Measurements from ENCODE around the gene BIRC6.

Gene BIRC6

GRCh38 chr2:32478889-32479620 is 122.2 kb downstream of the BIRC6 start:
- no peaks in the 10 kb centered on the region for H3K27me3 ChIP-seq (ENCODE audit: control insufficient read depth in 1 of 2, insufficient read depth in 2 of 2, low read length in 2 of 2)

GRCh38 chr2:32479993-32480392 is 123.2 kb downstream of the BIRC6 start:
- Histone ChIP-seq H3K4me3 (ENCODE audit: low read length in 2 of 2) (no peak overlapping the region), H3K36me3 (ENCODE audit: control insufficient read depth in 2 of 2, insufficient read depth in 2 of 2, low read length in 2 of 2) (peaks cover 13 to 22% of the 10 kb centered on the region in 2 donors), H3K9me3 (ENCODE audit: control insufficient read depth in 2 of 2, low read length in 2 of 2) (no peaks in the 10 kb centered on the region), H3K27ac (ENCODE audit: low read length) (no peak overlapping the region), H3K9ac (ENCODE audit: low read length in 2 of 2) (no peak overlapping the region), H3K4me1 (ENCODE audit: control insufficient read depth, insufficient read depth, low read length) (no peaks in the 10 kb centered on the region), H3K27me3 (ENCODE audit: control insufficient read depth in 1 of 2, insufficient read depth in 2 of 2, low read length in 2 of 2) (no peaks in the 10 kb centered on the region)

More at GRCh38 chr2:32478889-32479620, 122.2 kb downstream of the BIRC6 start:
- no peaks in the 10 kb centered on the region for H3K9me3 ChIP-seq (ENCODE audit: control insufficient read depth in 2 of 2, low read length in 2 of 2)
- H3K9ac ChIP-seq (ENCODE audit: low read length in 2 of 2) = no peak overlapping the region
- no peak overlapping the region for H3K4me3 ChIP-seq (ENCODE audit: low read length in 2 of 2)
- H3K36me3 ChIP-seq (ENCODE audit: control insufficient read depth in 2 of 2, insufficient read depth in 2 of 2, low read length in 2 of 2) = peaks cover 13 to 22% of the 10 kb centered on the region in 2 donors
- no peaks in the 10 kb centered on the region for H3K4me1 ChIP-seq (ENCODE audit: control insufficient read depth, insufficient read depth, low read length)
- H3K27ac ChIP-seq (ENCODE audit: low read length) = no peak overlapping the region

- H3K36me3 ChIP-seq (ENCODE audit: control insufficient read depth in 2 of 2, insufficient read depth in 2 of 2, low read length in 2 of 2) = peaks cover 18 to 34% of the 10 kb centered on the region in 2 donors
- H3K9ac ChIP-seq (ENCODE audit: low read length in 2 of 2) = no peak overlapping the region
- no peaks in the 10 kb centered on the region for H3K4me1 ChIP-seq (ENCODE audit: control insufficient read depth, insufficient read depth, low read length)
- no peaks in the 10 kb centered on the region for H3K27me3 ChIP-seq (ENCODE audit: control insufficient read depth in 1 of 2, insufficient read depth in 2 of 2, low read length in 2 of 2)
- no peak overlapping the region for H3K27ac ChIP-seq (ENCODE audit: low read length)
- no peaks in the 10 kb centered on the region for H3K9me3 ChIP-seq (ENCODE audit: control insufficient read depth in 2 of 2, low read length in 2 of 2)
- H3K4me3 ChIP-seq (ENCODE audit: low read length in 2 of 2) = no peak overlapping the region
These were observed 125.6 kb downstream of the BIRC6 start for GRCh38 chr2:32482471-32482870.

- H3K4me3 ChIP-seq (ENCODE audit: low read length in 2 of 2) = no peak overlapping the region
- H3K4me1 ChIP-seq (ENCODE audit: control insufficient read depth, insufficient read depth, low read length) = no peaks in the 10 kb centered on the region
- H3K9me3 ChIP-seq (ENCODE audit: control insufficient read depth in 2 of 2, low read length in 2 of 2) = no peaks in the 10 kb centered on the region
- H3K36me3 ChIP-seq (ENCODE audit: control insufficient read depth in 2 of 2, insufficient read depth in 2 of 2, low read length in 2 of 2) = peaks cover 15 to 23% of the 10 kb centered on the region in 2 donors
- no peaks in the 10 kb centered on the region for H3K27me3 ChIP-seq (ENCODE audit: control insufficient read depth in 1 of 2, insufficient read depth in 2 of 2, low read length in 2 of 2)
- H3K9ac ChIP-seq (ENCODE audit: low read length in 2 of 2) = no peak overlapping the region
- no peak overlapping the region for H3K27ac ChIP-seq (ENCODE audit: low read length)
These were observed 128.1 kb downstream of the BIRC6 start for GRCh38 chr2:32484937-32485336.

- Histone ChIP-seq H3K27me3 (ENCODE audit: control insufficient read depth in 1 of 2, insufficient read depth in 2 of 2, low read length in 2 of 2) (no peaks in the 10 kb centered on the region), H3K9ac (ENCODE audit: low read length in 2 of 2) (no peak overlapping the region), H3K4me3 (ENCODE audit: low read length in 2 of 2) (no peak overlapping the region), H3K4me1 (ENCODE audit: control insufficient read depth, insufficient read depth, low read length) (no peaks in the 10 kb centered on the region), H3K9me3 (ENCODE audit: control insufficient read depth in 2 of 2, low read length in 2 of 2) (no peaks in the 10 kb centered on the region), H3K36me3 (ENCODE audit: control insufficient read depth in 2 of 2, insufficient read depth in 2 of 2, low read length in 2 of 2) (peaks cover 12 to 19% of the 10 kb centered on the region in 2 donors), H3K27ac (ENCODE audit: low read length) (no peak overlapping the region)
These were observed 128.6 kb downstream of the BIRC6 start for GRCh38 chr2:32485399-32485798.

GRCh38 chr2:32489061-32489460 is 132.2 kb downstream of the BIRC6 start:
- H3K4me3 ChIP-seq (ENCODE audit: low read length in 2 of 2) = no peak overlapping the region
- H3K36me3 ChIP-seq (ENCODE audit: control insufficient read depth in 2 of 2, insufficient read depth in 2 of 2, low read length in 2 of 2) = peaks cover 8 to 19% of the 10 kb centered on the region in 2 donors
- H3K27ac ChIP-seq (ENCODE audit: low read length) = no peak overlapping the region
- H3K27me3 ChIP-seq (ENCODE audit: control insufficient read depth in 1 of 2, insufficient read depth in 2 of 2, low read length in 2 of 2) = no peaks in the 10 kb centered on the region
- no peaks in the 10 kb centered on the region for H3K9me3 ChIP-seq (ENCODE audit: control insufficient read depth in 2 of 2, low read length in 2 of 2)
- H3K9ac ChIP-seq (ENCODE audit: low read length in 2 of 2) = no peak overlapping the region
- H3K4me1 ChIP-seq (ENCODE audit: control insufficient read depth, insufficient read depth, low read length) = no peaks in the 10 kb centered on the region

- Histone ChIP-seq H3K9ac (ENCODE audit: low read length in 2 of 2) (no peak overlapping the region), H3K4me1 (ENCODE audit: control insufficient read depth, insufficient read depth, low read length) (no peaks in the 10 kb centered on the region), H3K27ac (ENCODE audit: low read length) (no peak overlapping the region), H3K27me3 (ENCODE audit: control insufficient read depth in 1 of 2, insufficient read depth in 2 of 2, low read length in 2 of 2) (no peaks in the 10 kb centered on the region), H3K36me3 (ENCODE audit: control insufficient read depth in 2 of 2, insufficient read depth in 2 of 2, low read length in 2 of 2) (peaks cover 4 to 11% of the 10 kb centered on the region in 2 donors), H3K9me3 (ENCODE audit: control insufficient read depth in 2 of 2, low read length in 2 of 2) (no peaks in the 10 kb centered on the region), H3K4me3 (ENCODE audit: low read length in 2 of 2) (no peak overlapping the region)
These were observed 134.5 kb downstream of the BIRC6 start for GRCh38 chr2:32491346-32491745.

GRCh38 chr2:32495139-32495538 is 138.3 kb downstream of the BIRC6 start:
- Histone ChIP-seq H3K4me3 (ENCODE audit: low read length in 2 of 2) (no peak overlapping the region), H3K27ac (ENCODE audit: low read length) (no peak overlapping the region), H3K9ac (ENCODE audit: low read length in 2 of 2) (no peak overlapping the region), H3K4me1 (ENCODE audit: control insufficient read depth, insufficient read depth, low read length) (no peaks in the 10 kb centered on the region), H3K36me3 (ENCODE audit: control insufficient read depth in 2 of 2, insufficient read depth in 2 of 2, low read length in 2 of 2) (peaks cover 10% of the 10 kb centered on the region in 2 donors), H3K27me3 (ENCODE audit: control insufficient read depth in 1 of 2, insufficient read depth in 2 of 2, low read length in 2 of 2) (no peaks in the 10 kb centered on the region), H3K9me3 (ENCODE audit: control insufficient read depth in 2 of 2, low read length in 2 of 2) (no peaks in the 10 kb centered on the region)

- Histone ChIP-seq H3K27ac (ENCODE audit: low read length) (no peak overlapping the region), H3K27me3 (ENCODE audit: control insufficient read depth in 1 of 2, insufficient read depth in 2 of 2, low read length in 2 of 2) (no peaks in the 10 kb centered on the region), H3K36me3 (ENCODE audit: control insufficient read depth in 2 of 2, insufficient read depth in 2 of 2, low read length in 2 of 2) (peaks cover 7 to 10% of the 10 kb centered on the region in 2 donors), H3K4me3 (ENCODE audit: low read length in 2 of 2) (no peak overlapping the region), H3K9ac (ENCODE audit: low read length in 2 of 2) (no peak overlapping the region), H3K4me1 (ENCODE audit: control insufficient read depth, insufficient read depth, low read length) (no peaks in the 10 kb centered on the region), H3K9me3 (ENCODE audit: control insufficient read depth in 2 of 2, low read length in 2 of 2) (no peaks in the 10 kb centered on the region)
These were observed 139.8 kb downstream of the BIRC6 start for GRCh38 chr2:32496662-32497061.

- no peaks in the 10 kb centered on the region for H3K9me3 ChIP-seq (ENCODE audit: control insufficient read depth in 2 of 2, low read length in 2 of 2)
- H3K4me3 ChIP-seq (ENCODE audit: low read length in 2 of 2) = no peak overlapping the region
- peaks cover 10 to 14% of the 10 kb centered on the region in 2 donors for H3K36me3 ChIP-seq (ENCODE audit: control insufficient read depth in 2 of 2, insufficient read depth in 2 of 2, low read length in 2 of 2)
- no peak overlapping the region for H3K9ac ChIP-seq (ENCODE audit: low read length in 2 of 2)
- H3K4me1 ChIP-seq (ENCODE audit: control insufficient read depth, insufficient read depth, low read length) = no peaks in the 10 kb centered on the region
- no peaks in the 10 kb centered on the region for H3K27me3 ChIP-seq (ENCODE audit: control insufficient read depth in 1 of 2, insufficient read depth in 2 of 2, low read length in 2 of 2)
- H3K27ac ChIP-seq (ENCODE audit: low read length) = no peak overlapping the region
These were observed 141.5 kb downstream of the BIRC6 start for GRCh38 chr2:32498306-32498705.

- Histone ChIP-seq H3K9me3 (ENCODE audit: control insufficient read depth in 2 of 2, low read length in 2 of 2) (no peaks in the 10 kb centered on the region), H3K4me1 (ENCODE audit: control insufficient read depth, insufficient read depth, low read length) (no peaks in the 10 kb centered on the region), H3K4me3 (ENCODE audit: low read length in 2 of 2) (no peak overlapping the region), H3K36me3 (ENCODE audit: control insufficient read depth in 2 of 2, insufficient read depth in 2 of 2, low read length in 2 of 2) (peaks cover 12 to 22% of the 10 kb centered on the region in 2 donors), H3K9ac (ENCODE audit: low read length in 2 of 2) (no peak overlapping the region), H3K27me3 (ENCODE audit: control insufficient read depth in 1 of 2, insufficient read depth in 2 of 2, low read length in 2 of 2) (no peaks in the 10 kb centered on the region), H3K27ac (ENCODE audit: low read length) (no peak overlapping the region)
These were observed 146.1 kb downstream of the BIRC6 start for GRCh38 chr2:32502941-32503340.
